H1 (cell line): Measurements from ENCODE around the gene HTR6. TPM values are rescaled to one million over a fixed set of nuclear protein-coding genes. Genes with fewer than 3 reads are reported as not detected.

ENCODE experiments used
- CTCF ChIA-PET: fragments of 300-600 bp; sonication (Branson Sonifier 250); formaldehyde crosslinking; loops from one replicate; lab custom pipeline; 2021; ENCODE audit not compliant: partially characterized antibody; lab: Charles Lee
- POLR2A ChIA-PET: fragments of 300-600 bp; sonication (Branson Sonifier 250); formaldehyde crosslinking; loops from one replicate; lab custom pipeline; 2021; ENCODE audit warnings: inconsistent platforms; ENCODE audit not compliant: partially characterized antibody; lab: Charles Lee
- DNase-seq, 2 experiments: peaks; one replicate each; pipeline versions ENCODE4 v3.0.0 to v3.0.0-alpha.2; 2010 to 2022; ENCODE audit warnings: low spot score in 2 of 2, low read depth in 1 of 2, mixed read lengths in 1 of 2
- FAIRE-seq: peaks from 2 replicates; lab custom pipeline; 2011; peaks lifted over from hg19 to GRCh38; lab: Jason Lieb, UNC
- H2AFZ ChIP-seq: 2 replicates; pipeline ENCODE4 v1.8.1; 2012; ENCODE audit warnings: low read length, inconsistent platforms
- H2AK5ac ChIP-seq: 2 replicates; pipeline ENCODE4 v1.6.1; 2013; ENCODE audit warnings: low read depth, low read length
- H2BK120ac ChIP-seq: replicated peaks from 2 replicates; pipeline ENCODE3; 2013; ENCODE audit warnings: low read depth, low read length, inconsistent platforms
- H2BK12ac ChIP-seq: 2 replicates; pipeline ENCODE4 v1.6.1; 2013; ENCODE audit warnings: low read depth, low read length
- H2BK15ac ChIP-seq: 2 replicates; pipeline ENCODE4 v1.6.1; 2013; ENCODE audit warnings: low read length
- H2BK20ac ChIP-seq: 2 replicates; pipeline ENCODE4 v1.6.1; 2013; ENCODE audit warnings: low read length
- H2BK5ac ChIP-seq: 2 replicates; pipeline ENCODE4 v1.6.1; 2013; ENCODE audit warnings: low read depth, low read length
- H3K14ac ChIP-seq: 2 replicates; pipeline ENCODE4 v1.6.1; 2013; ENCODE audit warnings: inconsistent platforms; ENCODE audit not compliant: insufficient read length
- H3K18ac ChIP-seq: 2 replicates; pipeline ENCODE4 v1.6.1; 2013; ENCODE audit warnings: low read length; ENCODE audit errors: extremely low read depth
- H3K23ac ChIP-seq: 2 replicates; pipeline ENCODE4 v1.6.1; 2013; ENCODE audit warnings: inconsistent platforms; ENCODE audit not compliant: insufficient read length
- H3K23me2 ChIP-seq: 2 replicates; pipeline ENCODE4 v1.6.1; 2013; ENCODE audit warnings: low read depth, low read length
- H3K27ac ChIP-seq: 2 replicates; pipeline ENCODE4 v1.6.1; 2011; ENCODE audit warnings: low read depth, low read length, inconsistent platforms
- H3K27me3 ChIP-seq, 4 experiments: replicated peaks in 1 of 4; 1 replicate in 1 of 4; 2 replicates in 3 of 4; pipeline versions ENCODE4 v1.6.1 to v1.8.1; 2011 to 2013; ENCODE audit warnings: low read length in 3 of 4, mild to moderate bottlenecking in 3 of 4, inconsistent platforms in 2 of 4, mixed read lengths in 2 of 4, moderate library complexity in 1 of 4; ENCODE audit not compliant: control insufficient read depth in 3 of 4, insufficient read depth in 3 of 4; ENCODE audit errors: extremely low read depth in 1 of 4
- H3K36me3 ChIP-seq, 4 experiments: 2 replicates each; pipeline versions ENCODE4 v1.6.1 to v1.8.1; 2011 to 2013; ENCODE audit warnings: mild to moderate bottlenecking in 4 of 4, low read length in 3 of 4, moderate library complexity in 2 of 4, control low read depth in 1 of 4, inconsistent platforms in 1 of 4; ENCODE audit not compliant: insufficient read depth in 4 of 4, control insufficient read depth in 2 of 4
- H3K4ac ChIP-seq: replicated peaks from 2 replicates; pipeline ENCODE3; 2013; ENCODE audit warnings: low read length, low read depth, mixed read lengths, inconsistent platforms; ENCODE audit not compliant: insufficient read length
- H3K4me1 ChIP-seq, 4 experiments: replicated peaks in 1 of 4; 1 replicate in 1 of 4; 2 replicates in 3 of 4; pipeline versions ENCODE4 v1.6.1 to v1.8.1; 2011 to 2013; ENCODE audit warnings: low read length in 3 of 4, inconsistent platforms in 2 of 4, mixed read lengths in 1 of 4; ENCODE audit not compliant: insufficient read depth in 4 of 4, control insufficient read depth in 3 of 4
- H3K4me2 ChIP-seq, 2 experiments: 2 replicates each; pipeline versions ENCODE4 v1.6.1 to v1.8.1; 2011 to 2013; ENCODE audit warnings: low read depth in 2 of 2, low read length in 2 of 2, control low read depth in 1 of 2, inconsistent platforms in 1 of 2, mild to moderate bottlenecking in 1 of 2; ENCODE audit not compliant: insufficient read depth in 1 of 2
- H3K4me3 ChIP-seq, 4 experiments: fragments of 200-600, 300-600 bp in 1 of 4; sonication (generic), shearing (Covaris generic), sonication (Bioruptor Twin) in 1 of 4; 2 replicates each; pipeline versions ENCODE4 v1.5.1 to v1.8.1; 2011 to 2016; ENCODE audit warnings: low read length in 4 of 4, low read depth in 3 of 4, control low read depth in 2 of 4, inconsistent platforms in 2 of 4, mild to moderate bottlenecking in 2 of 4, mixed read lengths in 1 of 4, moderate library complexity in 1 of 4; ENCODE audit not compliant: insufficient read depth in 2 of 4; ENCODE audit errors: extremely low read depth in 1 of 4
- H3K56ac ChIP-seq: replicated peaks from 2 replicates; pipeline ENCODE3; 2013; ENCODE audit warnings: low read depth, mild to moderate bottlenecking, mixed read lengths, low read length, inconsistent platforms; ENCODE audit not compliant: insufficient read length
- H3K79me1 ChIP-seq: 2 replicates; pipeline ENCODE4 v1.6.1; 2013; ENCODE audit warnings: low read depth, low read length, control low read depth
- H3K79me2 ChIP-seq, 2 experiments: 2 replicates each; pipeline versions ENCODE4 v1.6.1 to v1.8.1; 2012 to 2013; ENCODE audit warnings: low read length in 2 of 2, mild to moderate bottlenecking in 2 of 2, inconsistent platforms in 1 of 2; ENCODE audit not compliant: insufficient read depth in 2 of 2, control insufficient read depth in 1 of 2
- H3K9ac ChIP-seq, 4 experiments: replicated peaks in 1 of 4; 1 replicate in 1 of 4; 2 replicates in 3 of 4; pipeline versions ENCODE4 v1.6.1 to v1.8.1; 2011 to 2013; ENCODE audit warnings: low read depth in 3 of 4, low read length in 3 of 4, control low read depth in 2 of 4, mild to moderate bottlenecking in 2 of 4, moderate library complexity in 2 of 4, inconsistent platforms in 1 of 4; ENCODE audit errors: extremely low read depth in 1 of 4
- H3K9me3 ChIP-seq, 2 experiments: 2 replicates each; pipeline versions ENCODE4 v1.6.1 to v1.8.1; 2012 to 2013; ENCODE audit warnings: mild to moderate bottlenecking in 2 of 2, moderate library complexity in 2 of 2, control low read depth in 1 of 2, inconsistent platforms in 1 of 2, low read depth in 1 of 2, low read length in 1 of 2, mixed read lengths in 1 of 2; ENCODE audit not compliant: insufficient read depth in 2 of 2
- H4K20me1 ChIP-seq, 2 experiments: replicated peaks in 1 of 2; 2 replicates each; pipeline versions ENCODE3 to v1.8.1; 2011 to 2013; ENCODE audit warnings: inconsistent platforms in 2 of 2, low read length in 2 of 2, mild to moderate bottlenecking in 1 of 2; ENCODE audit not compliant: insufficient read depth in 2 of 2, control insufficient read depth in 1 of 2
- H4K5ac ChIP-seq: 2 replicates; pipeline ENCODE4 v1.6.1; 2013; ENCODE audit warnings: low read length, low read depth, mixed read lengths, inconsistent platforms; ENCODE audit not compliant: insufficient read length
- H4K8ac ChIP-seq: 2 replicates; pipeline ENCODE4 v1.8.0; 2013; ENCODE audit warnings: mild to moderate bottlenecking, moderate library complexity, low read length, inconsistent platforms; ENCODE audit not compliant: insufficient read depth; ENCODE audit errors: extremely low read depth
- H4K91ac ChIP-seq: replicated peaks from 2 replicates; pipeline ENCODE3; 2013; ENCODE audit warnings: low read length, mixed read lengths, inconsistent platforms; ENCODE audit not compliant: insufficient read length
- ASH2L ChIP-seq: fragments of 200-600, 300-600 bp; sonication (generic); IDR thresholded peaks from one replicate; pipeline ENCODE4 v1.7.1; 2017; ENCODE audit warnings: low read length
- CBX5 ChIP-seq: fragments of 300-800, 300-1000 bp; sonication (generic); IDR thresholded peaks from 2 replicates; pipeline ENCODE4 v1.7.1; 2016; ENCODE audit warnings: antibody characterized with exemption, low read length, low read depth
- CBX8 ChIP-seq: fragments of 300-800, 300-1000 bp; sonication (generic); IDR thresholded peaks from 2 replicates; pipeline ENCODE4 v1.7.1; 2016; ENCODE audit warnings: low read depth, low read length, borderline replicate concordance
- CHD1 ChIP-seq: IDR thresholded peaks from 2 replicates; pipeline ENCODE4 v1.6.1; 2012; ENCODE audit warnings: low read depth, low read length, improper control_type of control experiment
- FOSL1 ChIP-seq: IDR thresholded peaks from 2 replicates; pipeline ENCODE4 v1.6.1; 2011; ENCODE audit warnings: mild to moderate bottlenecking, low read depth, low read length, moderate library complexity; ENCODE audit not compliant: insufficient read depth
- HDAC6 ChIP-seq: IDR thresholded peaks from one replicate; pipeline ENCODE4 v1.7.1; 2012; ENCODE audit warnings: low read depth, mild to moderate bottlenecking, inconsistent platforms, low read length, moderate library complexity
- KDM5A ChIP-seq: fragments of 200-600 bp; IDR thresholded peaks from 2 replicates; pipeline ENCODE4 v1.7.1; 2012; ENCODE audit warnings: mild to moderate bottlenecking, low read length, inconsistent platforms, mixed read lengths
- RXRA ChIP-seq: IDR thresholded peaks from 2 replicates; pipeline ENCODE4 v1.6.1; 2011; ENCODE audit warnings: low read depth, mild to moderate bottlenecking, low read length, moderate library complexity; ENCODE audit not compliant: insufficient read depth
- SAP30 ChIP-seq: fragments of 300-600 bp; sonication (generic); IDR thresholded peaks from 2 replicates; pipeline ENCODE4 v1.7.1; 2012; ENCODE audit warnings: low read length, moderate library complexity, mild to moderate bottlenecking, inconsistent platforms; ENCODE audit not compliant: insufficient read depth, insufficient replicate concordance
- SUZ12 ChIP-seq: fragments of 200-600 bp; sonication (generic); IDR thresholded peaks from 2 replicates; pipeline ENCODE4 v1.6.1; 2012; ENCODE audit warnings: mild to moderate bottlenecking, inconsistent platforms, low read length, moderate library complexity, mixed read lengths
- TEAD4 ChIP-seq: IDR thresholded peaks from 2 replicates; pipeline ENCODE4 v1.6.1; 2012; ENCODE audit warnings: low read depth, low read length, inconsistent platforms, mixed read lengths
- ZNF274 ChIP-seq: IDR thresholded peaks from 2 replicates; pipeline ENCODE4 v1.7.0; 2012; ENCODE audit warnings: low read length, borderline replicate concordance; ENCODE audit errors: extremely low read depth
- WGBS, 2 experiments: shearing (Covaris generic) in 1 of 2; methylation state at CpG; one replicate each; pipeline versions ENCODE4 v1.1.6 to v1.1.7; 2013 to 2015; ENCODE audit warnings: low lambda C conversion rate in 2 of 2, mixed read lengths in 2 of 2, inconsistent platforms in 1 of 2, low coverage in 1 of 2, missing lambda C conversion rate in 1 of 2; ENCODE audit not compliant: insufficient replicate concordance in 2 of 2, insufficient coverage in 1 of 2, insufficient read length in 1 of 2; ENCODE audit errors: extremely low coverage in 1 of 2, missing lambda C conversion rate in 1 of 2; 5-methylcytosine and 5-hydroxymethylcytosine counted together
- polyA plus RNA-seq, 7 experiments: library from polyadenylated mRNA; depleted of rRNA in 3 of 7; stranded (reverse) in 5 of 7; unstranded in 2 of 7; fragments of >200 nt in 5 of 7; fragments of 200-250 nt in 2 of 7; gene quantifications; 1 replicate in 5 of 7; 2 replicates in 1 of 7; 4 replicates in 1 of 7; pipeline versions ENCODE4 v1.2.1 to v1.2.3, GENCODE V29; 2011 to 2013; ENCODE audit warnings: missing spikeins in 2 of 7, mixed read lengths in 2 of 7
- total RNA-seq: library from RNA; stranded (reverse); fragmentation: NEBNext Ultra II Directional; extraction: Animal tissue kit (Norgen Biotek cat#: 25700); gene quantifications from 2 replicates; pipeline ENCODE4 v1.2.1, GENCODE V29; 2021

The HTR6 gene
- total and polyA plus RNA-seq, 2 of the 8 experiments (the other 6 are each of a cell fraction or from before 2014, with no cell fraction given), result 0.76 to 0.95 TPM

DNA sequence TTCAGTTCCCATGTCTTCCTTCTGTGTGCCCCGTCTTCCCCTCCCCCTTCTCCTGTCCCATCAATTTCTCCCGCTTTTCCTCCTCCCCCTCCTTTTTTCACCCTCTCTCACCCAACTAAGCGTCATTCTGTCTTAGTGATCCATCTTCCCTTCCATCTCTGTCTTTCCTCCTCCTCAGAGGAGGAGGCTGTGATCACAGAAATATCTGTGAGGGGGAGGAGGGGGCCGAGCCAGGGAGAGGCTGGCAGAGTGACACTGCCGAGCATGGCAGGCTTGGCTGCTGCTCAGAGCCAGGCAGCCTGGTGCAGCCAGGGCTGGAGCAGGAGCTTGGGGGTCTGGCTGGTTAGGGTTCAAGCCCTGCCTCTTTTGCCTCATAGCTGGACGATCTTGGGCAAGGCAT lies 7.6 kb downstream of the HTR6 start:
- FAIRE-seq (no peak), DNase-seq (no peak)
- Histone ChIP-seq H3K18ac (no peak overlapping the region), H3K9me3 (no peaks in the 10 kb centered on the region), H3K14ac (no peak overlapping the region), H2BK5ac (no peak overlapping the region), H2BK20ac (no peak overlapping the region), H3K27me3 (peaks cover 0 to 7% (median 1%) of the 10 kb centered on the region in 4 experiments; a peak in 4 of 7 replicates), H3K4me2 (no peak overlapping the region), H2AFZ (no peak overlapping the region), H4K5ac (no peak overlapping the region), H2BK12ac (no peak overlapping the region), H3K4me1 (no peaks in the 10 kb centered on the region), H3K27ac (no peak overlapping the region), H3K9ac (no peak overlapping the region), H4K8ac (no peak overlapping the region), H4K20me1 (peaks cover 0 to 6% of the 10 kb centered on the region in 2 experiments), H2BK15ac (no peak overlapping the region), H3K36me3 (no peaks in the 10 kb centered on the region), H3K4ac (no peak overlapping the region), H2BK120ac (no peak overlapping the region), H3K4me3 (no peak overlapping the region), H3K23me2 (no peaks in the 10 kb centered on the region; the same call in 1 of the 2 replicates), H4K91ac (no peak overlapping the region), H3K79me1 (no peaks in the 10 kb centered on the region), H2AK5ac (no peak overlapping the region), H3K56ac (no peak overlapping the region), H3K79me2 (no peaks in the 10 kb centered on the region), H3K23ac (no peak overlapping the region)
- TF ChIP-seq HDAC6 (no peak), ZNF274 (no peak), RXRA (no peak), CBX8 (no peak), SUZ12 (no peak), FOSL1 (no peak), SAP30 (no peak), TEAD4 (no peak), ASH2L (no peak), CBX5 (no peak), KDM5A (no peak), CHD1 (no peak)
- CTCF ChIA-PET, result interaction anchor here (0.8 to 6.8 kb wide), 5 partner anchors 8 to 30 kb away, joined by 3 to 68 read pairs (median 9); no protein-coding TSS in a partner anchor
- POLR2A ChIA-PET, result interaction anchor here (1.5 kb wide), 1 partner anchor 12 kb away, joined by 3 read pairs; no protein-coding TSS in a partner anchor
- WGBS, 2 experiments, result 80% methylated on average over 5 of the region's 6 CpGs; no CpG with 5 or more reads in 1 of the 2 experiments
